ENCODE results near the gene SYNPO2.
"Not testable (repeated sequence)": the region's sequence is repeated elsewhere in the genome, so short reads cannot be mapped to it uniquely, and the experiment has no call there.

The SYNPO2 gene

GRCh38 chr4:118865091-118865708 is 23.5 kb upstream of the SYNPO2 start:
- no peak overlapping the region for H3K4me3 Mint-ChIP-seq
- no peak overlapping the region for H3K27ac Mint-ChIP-seq
- peaks cover 2 to 4% of the 10 kb centered on the region in 2 donors for H3K9me3 Mint-ChIP-seq
- ATAC-seq (replicated peaks) (no peak), DNase-seq (no peak)
- H3K4me1 Mint-ChIP-seq, result peaks cover 3 to 6% of the 10 kb centered on the region in 2 donors
- H3K36me3 Mint-ChIP-seq, result peaks cover 2 to 4% of the 10 kb centered on the region in 2 donors
- peaks cover 8 to 12% of the 10 kb centered on the region in 2 donors for H3K27me3 Mint-ChIP-seq

GRCh38 chr4:118866442-118866841 is 22.2 kb upstream of the SYNPO2 start:
- peaks cover 3 to 6% of the 10 kb centered on the region in 2 donors for H3K4me1 Mint-ChIP-seq

GRCh38 chr4:118867311-118868067 is 21.2 kb upstream of the SYNPO2 start:
- H3K27me3 Mint-ChIP-seq, result peaks cover 8 to 12% of the 10 kb centered on the region in 2 donors
- peaks cover 2 to 4% of the 10 kb centered on the region in 2 donors for H3K9me3 Mint-ChIP-seq
- no peak overlapping the region for H3K4me3 Mint-ChIP-seq
- DNase-seq, result no peak
- no peak overlapping the region for H3K27ac Mint-ChIP-seq
- no peak for ATAC-seq (replicated peaks)
- peaks cover 3 to 6% of the 10 kb centered on the region in 2 donors for H3K4me1 Mint-ChIP-seq
- H3K36me3 Mint-ChIP-seq, result peaks cover 2 to 4% of the 10 kb centered on the region in 2 donors

More at GRCh38 chr4:118866442-118866841, 22.2 kb upstream of the SYNPO2 start:
- Mint-ChIP-seq H3K9me3 (peaks cover 2 to 4% of the 10 kb centered on the region in 2 donors), H3K4me3 (no peak overlapping the region), H3K27me3 (peaks cover 8 to 12% of the 10 kb centered on the region in 2 donors), H3K27ac (no peak overlapping the region), H3K36me3 (peaks cover 2 to 4% of the 10 kb centered on the region in 2 donors)
- DNase-seq (no peak), ATAC-seq (replicated peaks) (no peak)

GRCh38 chr4:118869808-118870342 is 18.8 kb upstream of the SYNPO2 start:
- DNase-seq, result no peak
- Mint-ChIP-seq H3K27ac (no peak overlapping the region), H3K36me3 (peaks cover 2 to 4% of the 10 kb centered on the region in 2 donors), H3K4me1 (peaks cover 3 to 6% of the 10 kb centered on the region in 2 donors), H3K27me3 (peaks cover 14 to 16% of the 10 kb centered on the region in 2 donors), H3K4me3 (no peak overlapping the region), H3K9me3 (peaks cover 2 to 4% of the 10 kb centered on the region in 2 donors)
- ATAC-seq (replicated peaks), result no peak

- Mint-ChIP-seq H3K4me1 (no peaks in the 10 kb centered on the region), H3K27me3 (peaks cover 15 to 30% of the 10 kb centered on the region in 2 donors), H3K36me3 (no peaks in the 10 kb centered on the region), H3K9me3 (no peaks in the 10 kb centered on the region), H3K27ac (no peak overlapping the region), H3K4me3 (no peak overlapping the region)
- DNase-seq, result no peak
- no peak for ATAC-seq (replicated peaks)
Measured at GRCh38 chr4:118872181-118872580, 16.5 kb upstream of the SYNPO2 start.

GRCh38 chr4:118877797-118878196 is 10.9 kb upstream of the SYNPO2 start:
- Mint-ChIP-seq H3K4me3 (no peak overlapping the region), H3K36me3 (no peaks in the 10 kb centered on the region), H3K4me1 (no peaks in the 10 kb centered on the region), H3K27me3 (peaks cover 15 to 38% of the 10 kb centered on the region in 2 donors), H3K27ac (no peak overlapping the region), H3K9me3 (peaks cover 3 to 6% of the 10 kb centered on the region in 2 donors)
- ATAC-seq (replicated peaks), result no peak
- no peak for DNase-seq

- H3K36me3 Mint-ChIP-seq, result not testable (repeated sequence)
- peaks cover 14 to 34% of the 10 kb centered on the region in 2 donors for H3K27me3 Mint-ChIP-seq
Measured at GRCh38 chr4:118878507-118878906, 10.1 kb upstream of the SYNPO2 start.

GRCh38 chr4:118879409-118879808 is 9.2 kb upstream of the SYNPO2 start:
- Mint-ChIP-seq H3K27ac (no peak overlapping the region), H3K9me3 (peaks cover 3 to 6% of the 10 kb centered on the region in 2 donors), H3K27me3 (peaks cover 10 to 27% of the 10 kb centered on the region in 2 donors), H3K4me1 (no peaks in the 10 kb centered on the region), H3K36me3 (no peaks in the 10 kb centered on the region), H3K4me3 (no peak overlapping the region)
- DNase-seq, result no peak
- no peak for ATAC-seq (replicated peaks)

More at GRCh38 chr4:118878507-118878906, 10.1 kb upstream of the SYNPO2 start:
- not testable (repeated sequence) for H3K4me1 Mint-ChIP-seq; ATAC-seq (replicated peaks); H3K27ac Mint-ChIP-seq; H3K9me3 Mint-ChIP-seq; H3K4me3 Mint-ChIP-seq; DNase-seq

GRCh38 chr4:118881512-118882146 is 7.0 kb upstream of the SYNPO2 start:
- H3K4me1 Mint-ChIP-seq, result no peaks in the 10 kb centered on the region
- no peak for ATAC-seq (replicated peaks)
- peaks cover 3 to 6% of the 10 kb centered on the region in 2 donors for H3K9me3 Mint-ChIP-seq
- H3K36me3 Mint-ChIP-seq, result no peaks in the 10 kb centered on the region
- H3K27ac Mint-ChIP-seq, result no peak overlapping the region
- H3K27me3 Mint-ChIP-seq, result peaks cover 6 to 23% of the 10 kb centered on the region in 2 donors
- DNase-seq, result no peak
- no peak overlapping the region for H3K4me3 Mint-ChIP-seq

- ATAC-seq (replicated peaks) (no peak), DNase-seq (no peak)
- Mint-ChIP-seq H3K36me3 (no peaks in the 10 kb centered on the region), H3K27me3 (peaks cover 14 to 31% of the 10 kb centered on the region in 2 donors), H3K27ac (no peak overlapping the region), H3K9me3 (peaks cover 0 to under 1% of the 10 kb centered on the region in 2 donors), H3K4me3 (no peak overlapping the region), H3K4me1 (peaks cover 4 to 6% of the 10 kb centered on the region in 2 donors)
Measured at GRCh38 chr4:118883861-118884260, 4.8 kb upstream of the SYNPO2 start.

- no peak overlapping the region for H3K4me3 Mint-ChIP-seq
Measured at GRCh38 chr4:118884716-118885115, 3.9 kb upstream of the SYNPO2 start.

GRCh38 chr4:118889312-118889691 is 648 bp downstream of the SYNPO2 start:
- H3K4me1 Mint-ChIP-seq, result peaks cover 11 to 16% of the 10 kb centered on the region in 2 donors
- peak overlapping the region; percentile 87 to 88 for H3K4me3 Mint-ChIP-seq
- no peaks in the 10 kb centered on the region for H3K9me3 Mint-ChIP-seq
- no peaks in the 10 kb centered on the region for H3K36me3 Mint-ChIP-seq
- H3K27me3 Mint-ChIP-seq, result peaks cover 34 to 54% of the 10 kb centered on the region in 2 donors
- ATAC-seq (replicated peaks), result no peak
- no peak overlapping the region for H3K27ac Mint-ChIP-seq
- DNase-seq, result no peak

More at GRCh38 chr4:118884716-118885115, 3.9 kb upstream of the SYNPO2 start:
- no peak for DNase-seq
- Mint-ChIP-seq H3K27me3 (peaks cover 20 to 36% of the 10 kb centered on the region in 2 donors), H3K9me3 (no peaks in the 10 kb centered on the region), H3K36me3 (no peaks in the 10 kb centered on the region), H3K4me1 (peaks cover 8 to 10% of the 10 kb centered on the region in 2 donors), H3K27ac (no peak overlapping the region)
- no peak for ATAC-seq (replicated peaks)

- no peak overlapping the region for H3K27ac Mint-ChIP-seq
- DNase-seq (no peak), ATAC-seq (replicated peaks) (no peak)
- H3K4me3 Mint-ChIP-seq, result no peak overlapping the region
- H3K27me3 Mint-ChIP-seq, result peaks cover 22 to 38% of the 10 kb centered on the region in 2 donors
- H3K36me3 Mint-ChIP-seq, result no peaks in the 10 kb centered on the region
- no peaks in the 10 kb centered on the region for H3K9me3 Mint-ChIP-seq
- H3K4me1 Mint-ChIP-seq, result peaks cover 5 to 9% of the 10 kb centered on the region in 2 donors
Measured at GRCh38 chr4:118894034-118894433, 5.4 kb downstream of the SYNPO2 start.

- peaks cover 15 to 19% of the 10 kb centered on the region in 2 donors for H3K27me3 Mint-ChIP-seq
- ATAC-seq (replicated peaks) (no peak), DNase-seq (no peak)
- no peak overlapping the region for H3K27ac Mint-ChIP-seq
- no peak overlapping the region for H3K4me3 Mint-ChIP-seq
- H3K4me1 Mint-ChIP-seq, result no peaks in the 10 kb centered on the region
- no peaks in the 10 kb centered on the region for H3K9me3 Mint-ChIP-seq
- no peaks in the 10 kb centered on the region for H3K36me3 Mint-ChIP-seq
Measured at GRCh38 chr4:118898221-118898620, 9.6 kb downstream of the SYNPO2 start.

All from stimulated activated naive B cell treated with anti-CD40 and anti-IgM and Interleukin-4, amounts not matched to agents 10 μg/mL and 1 μg/mL and 100 μg/mL, for 72 hours (primary cell).